Lower leg skin (tissue), 4 donors: ENCODE measurements around the gene CAP2. TPM values are rescaled to one million over a fixed set of nuclear protein-coding genes. Genes with fewer than 3 reads are reported as not detected.

Experiments used
- DNase-seq, 2 donors: peaks; one replicate each; pipeline ENCODE4 v3.0.0-alpha.2; 2019; ENCODE audit warnings: low spot score in 2 of 2
- H3K4me3 ChIP-seq: fragments of 200-600 bp; sonication (generic); 2 replicates; pipeline ENCODE4 v1.5.1; 2017; ENCODE audit warnings: mild to moderate bottlenecking, low read depth; ENCODE audit not compliant: poor library complexity, severe bottlenecking
- POLR2A ChIP-seq, 2 donors: fragments of 450-650 bp; IDR thresholded peaks; one replicate each; pipeline ENCODE4 v1.6.1; 2016 to 2017; ENCODE audit warnings: antibody characterized with exemption in 2 of 2, mild to moderate bottlenecking in 1 of 2, moderate library complexity in 1 of 2
- WGBS, 2 donors: methylation state at CpG; one replicate each; pipeline ENCODE4 v1.1.5; 2018; 5-methylcytosine and 5-hydroxymethylcytosine counted together
- intact Hi-C: fragments of 100-400 bp; cut with DNase I; formaldehyde crosslinking; loops from one replicate; pipeline ENCODE4 v1.15.0; 2023; ENCODE audit warnings: low total_unique reads
- total RNA-seq, 4 donors: library from RNA; depleted of rRNA; stranded (reverse); fragments of >200 nt; gene quantifications; one replicate each; pipeline ENCODE4 v1.1.0, GENCODE V29; 2016
- TF ChIP-seq, protein P1 (sequence below), 3 donors: fragments of 450-650 bp; IDR thresholded peaks; one replicate each; pipeline ENCODE4 v1.5.1; 2016; ENCODE audit warnings: antibody characterized with exemption in 3 of 3, mild to moderate bottlenecking in 3 of 3, moderate library complexity in 2 of 3

The CAP2 gene
- total RNA-seq, 4 donors from 2014 or later, result 1.1 to 2.3 (median 1.7) TPM

DNA sequence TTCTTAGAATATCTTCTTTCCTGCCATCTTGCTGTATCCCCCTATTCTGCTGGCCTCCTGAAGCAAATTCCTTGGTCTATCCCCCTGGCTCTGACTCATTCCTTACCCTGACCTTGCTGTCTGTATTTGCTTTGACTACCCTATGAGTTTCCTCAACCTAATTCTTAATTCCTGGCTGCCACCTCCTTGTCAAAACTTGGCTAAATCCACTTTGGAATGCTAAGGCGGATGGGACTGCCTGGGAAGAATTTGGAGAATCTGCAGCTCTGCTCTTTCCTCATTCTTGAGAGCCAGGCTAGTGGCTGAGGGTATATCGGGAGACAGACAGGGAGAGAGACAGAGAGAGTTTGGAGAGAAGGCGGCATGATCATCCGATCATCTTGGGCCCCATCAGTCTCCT, 24.4 kb downstream of the CAP2 start:
- intact Hi-C loops, result no loop called here
- no peak for TF ChIP-seq POLR2A (IDR thresholded peaks at IDR 0.05)
- TF ChIP-seq, protein P1, sequence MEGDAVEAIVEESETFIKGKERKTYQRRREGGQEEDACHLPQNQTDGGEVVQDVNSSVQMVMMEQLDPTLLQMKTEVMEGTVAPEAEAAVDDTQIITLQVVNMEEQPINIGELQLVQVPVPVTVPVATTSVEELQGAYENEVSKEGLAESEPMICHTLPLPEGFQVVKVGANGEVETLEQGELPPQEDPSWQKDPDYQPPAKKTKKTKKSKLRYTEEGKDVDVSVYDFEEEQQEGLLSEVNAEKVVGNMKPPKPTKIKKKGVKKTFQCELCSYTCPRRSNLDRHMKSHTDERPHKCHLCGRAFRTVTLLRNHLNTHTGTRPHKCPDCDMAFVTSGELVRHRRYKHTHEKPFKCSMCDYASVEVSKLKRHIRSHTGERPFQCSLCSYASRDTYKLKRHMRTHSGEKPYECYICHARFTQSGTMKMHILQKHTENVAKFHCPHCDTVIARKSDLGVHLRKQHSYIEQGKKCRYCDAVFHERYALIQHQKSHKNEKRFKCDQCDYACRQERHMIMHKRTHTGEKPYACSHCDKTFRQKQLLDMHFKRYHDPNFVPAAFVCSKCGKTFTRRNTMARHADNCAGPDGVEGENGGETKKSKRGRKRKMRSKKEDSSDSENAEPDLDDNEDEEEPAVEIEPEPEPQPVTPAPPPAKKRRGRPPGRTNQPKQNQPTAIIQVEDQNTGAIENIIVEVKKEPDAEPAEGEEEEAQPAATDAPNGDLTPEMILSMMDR (IDR thresholded peaks at IDR 0.05), result no peak
- WGBS, 2 donors, result 52 to 59% methylated on average over 4 of the region's 4 CpGs
- no peak overlapping the region for H3K4me3 ChIP-seq
- DNase-seq, result no peak

DNA sequence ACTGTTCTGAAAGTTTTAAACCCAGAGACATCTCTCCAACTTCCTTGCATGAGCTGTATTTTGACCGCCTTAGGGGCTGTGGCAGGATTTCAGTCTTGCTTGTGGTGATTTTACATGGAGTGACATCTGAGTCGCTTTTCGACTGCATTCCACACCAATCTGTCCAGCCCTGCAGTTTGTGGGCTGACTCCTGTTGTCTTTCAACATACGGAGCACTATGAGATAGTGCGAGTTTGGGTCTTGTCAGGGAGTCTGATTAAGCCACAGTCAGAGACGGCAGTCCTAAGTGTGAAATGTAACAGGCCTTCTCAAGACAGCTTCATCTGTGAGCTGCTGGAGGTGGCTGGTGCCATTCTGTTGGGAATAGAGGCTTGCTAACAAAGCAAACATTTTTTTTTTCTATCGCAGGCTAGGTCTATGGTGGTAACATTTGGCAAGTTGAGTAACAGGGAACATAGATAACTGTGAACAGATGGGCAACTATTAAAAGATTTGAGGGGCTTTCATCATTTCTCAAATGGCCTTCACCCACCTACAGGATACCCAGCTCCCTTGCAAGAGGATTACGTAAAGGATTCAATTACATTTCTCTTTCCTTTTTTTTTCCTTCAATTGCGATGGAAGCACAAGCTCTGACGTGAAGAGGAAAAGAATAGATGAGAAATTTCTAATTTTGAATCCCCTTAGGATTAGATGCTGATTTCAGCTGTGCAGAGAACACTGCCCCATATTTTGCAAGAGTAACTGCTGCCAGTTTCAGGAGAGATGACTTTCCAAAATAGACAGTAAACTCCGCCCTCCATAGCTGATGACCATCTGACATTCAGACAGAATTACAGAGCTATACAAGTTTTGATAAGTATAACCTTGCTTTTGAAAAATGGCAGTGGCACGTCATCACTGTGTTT, 25.1 kb downstream of the CAP2 start:
- 56 to 65% methylated on average over 12 of the region's 12 CpGs for WGBS, 2 donors
- no peak overlapping the region for H3K4me3 ChIP-seq
- TF ChIP-seq, protein P1 (IDR thresholded peaks at IDR 0.05), result no peak
- no peak for TF ChIP-seq POLR2A (IDR thresholded peaks at IDR 0.05)
- intact Hi-C loops, result no loop called here
- DNase-seq, result peak in 1 of 2 donors; percentile 24

- H3K4me3 ChIP-seq, result no peak overlapping the region
- TF ChIP-seq, protein P1 (IDR thresholded peaks at IDR 0.05), result no peak
- no peak for TF ChIP-seq POLR2A (IDR thresholded peaks at IDR 0.05)
- no peak for DNase-seq
- 63 to 66% methylated on average over 3 of the region's 3 CpGs for WGBS, 2 donors
- intact Hi-C loops, result no loop called here
Observed at GRCh38 chr6:17419189-17419575, 25.8 kb downstream of the CAP2 start.

DNA sequence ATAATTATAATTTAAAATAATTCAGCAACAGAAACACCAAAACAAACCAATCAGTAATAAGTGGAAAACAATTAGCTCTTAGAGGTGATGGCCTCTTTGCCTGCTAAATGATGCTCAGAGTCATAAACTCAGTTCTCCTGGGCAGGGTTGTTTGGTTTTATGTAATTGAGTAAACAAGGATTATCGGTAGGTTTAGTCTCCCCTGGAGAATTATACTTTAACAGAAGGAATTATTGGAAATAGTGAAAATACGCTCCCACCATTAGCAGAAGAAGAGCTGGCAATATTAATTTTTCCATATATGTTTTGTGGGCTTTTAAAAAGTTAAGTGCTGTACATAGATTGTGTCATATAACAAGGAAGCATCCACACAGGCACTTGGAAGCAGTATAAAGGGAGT, 27.0 kb downstream of the CAP2 start:
- TF ChIP-seq POLR2A (IDR thresholded peaks at IDR 0.05), result no peak
- TF ChIP-seq, protein P1 (IDR thresholded peaks at IDR 0.05), result no peak
- intact Hi-C loops, result no loop called here
- no peak for DNase-seq
- H3K4me3 ChIP-seq, result no peak overlapping the region
- WGBS, 2 donors, result 90 to 91% methylated on average over 2 of the region's 2 CpGs

DNA sequence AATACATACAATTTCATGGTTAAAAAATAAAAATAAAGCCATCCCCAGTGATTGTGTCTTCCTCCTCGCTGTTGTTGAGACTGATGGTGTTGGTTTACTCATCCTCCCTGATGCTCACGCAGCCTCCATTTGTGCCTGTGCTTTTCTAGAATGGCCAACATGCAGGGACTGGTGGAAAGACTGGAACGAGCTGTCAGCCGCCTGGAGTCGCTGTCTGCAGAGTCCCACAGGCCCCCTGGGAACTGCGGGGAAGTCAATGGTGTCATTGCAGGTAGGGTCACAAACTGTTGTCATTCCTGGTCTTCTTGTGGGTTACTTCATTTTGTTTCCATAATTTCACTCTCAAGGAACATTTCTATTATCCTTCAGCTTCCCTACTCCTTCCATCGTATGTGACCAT, 28.0 kb downstream of the CAP2 start:
- intact Hi-C loops, result no loop called here
- no peak overlapping the region for H3K4me3 ChIP-seq
- WGBS, 2 donors, result 90 to 91% methylated on average over 7 of the region's 7 CpGs
- TF ChIP-seq POLR2A (IDR thresholded peaks at IDR 0.05), result no peak
- TF ChIP-seq, protein P1 (IDR thresholded peaks at IDR 0.05), result no peak
- no peak for DNase-seq
